Measurements from ENCODE around the gene CAMK2B.

The CAMK2B gene

GRCh38 chr7:44239361-44239760 is 86.0 kb downstream of the CAMK2B start:
- H3K9ac ChIP-seq (ENCODE audit: low read depth, low read length): no peak overlapping the region

DNA sequence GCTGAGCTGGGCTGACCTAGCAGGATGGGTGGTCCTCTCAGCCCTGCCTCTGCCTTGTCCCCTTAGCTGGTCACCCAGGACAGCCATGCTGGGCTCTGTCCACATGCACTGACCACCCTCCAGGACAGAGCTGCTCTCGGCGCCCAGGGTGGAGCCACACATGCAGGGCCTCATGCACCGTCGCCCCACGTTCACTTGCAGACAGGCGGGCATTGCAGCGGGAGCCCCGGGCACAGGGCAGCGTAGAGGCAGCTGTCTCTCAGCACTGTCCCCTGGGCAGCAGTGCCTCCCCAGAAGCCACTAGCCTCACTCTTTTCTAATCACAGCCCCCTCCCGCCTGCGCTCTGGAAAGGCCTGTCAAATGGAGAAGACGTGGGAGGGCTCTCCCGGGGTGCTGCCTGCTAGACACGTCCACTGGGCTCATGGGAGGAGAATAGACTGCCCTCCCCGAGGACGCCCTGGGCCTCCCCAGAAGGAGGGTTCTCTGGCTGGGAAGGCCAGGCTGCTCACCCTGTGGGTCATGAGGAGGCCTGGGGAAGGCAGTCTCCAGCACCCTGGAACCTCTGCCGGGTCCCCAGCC is 87.2 kb downstream of the CAMK2B start:
- Histone ChIP-seq H3K27me3 (ENCODE audit: control insufficient read depth, insufficient read depth, low read length) (peaks cover 5% of the 10 kb centered on the region), H3K36me3 (ENCODE audit: insufficient read depth, low read length) (no peaks in the 10 kb centered on the region), H3K9ac (ENCODE audit: low read depth, low read length) (no peak overlapping the region), H3K4me2 (ENCODE audit: low read length) (no peak overlapping the region), H3K9me3 (replicated peaks; ENCODE audit: low read length) (no peaks in the 10 kb centered on the region), H3K4me1 (ENCODE audit: control insufficient read depth, insufficient read depth, low read length) (peaks cover 6% of the 10 kb centered on the region), H3K4me3 (ENCODE audit: low read length) (no peak overlapping the region)

More at GRCh38 chr7:44239361-44239760, 86.0 kb downstream of the CAMK2B start:
- H3K27me3 ChIP-seq (ENCODE audit: control insufficient read depth, insufficient read depth, low read length): peaks cover 5% of the 10 kb centered on the region
- H3K4me3 ChIP-seq (ENCODE audit: low read length): no peak overlapping the region
- H3K36me3 ChIP-seq (ENCODE audit: insufficient read depth, low read length): no peaks in the 10 kb centered on the region
- no peaks in the 10 kb centered on the region for H3K9me3 ChIP-seq (replicated peaks; ENCODE audit: low read length)
- H3K4me1 ChIP-seq (ENCODE audit: control insufficient read depth, insufficient read depth, low read length): peaks cover 6% of the 10 kb centered on the region
- no peak overlapping the region for H3K4me2 ChIP-seq (ENCODE audit: low read length)

GRCh38 chr7:44237696-44238095 is 87.7 kb downstream of the CAMK2B start:
- Histone ChIP-seq H3K4me1 (ENCODE audit: control insufficient read depth, insufficient read depth, low read length) (peaks cover 6% of the 10 kb centered on the region), H3K27me3 (ENCODE audit: control insufficient read depth, insufficient read depth, low read length) (peaks cover 5% of the 10 kb centered on the region), H3K9me3 (replicated peaks; ENCODE audit: low read length) (no peaks in the 10 kb centered on the region), H3K4me2 (ENCODE audit: low read length) (no peak overlapping the region), H3K4me3 (ENCODE audit: low read length) (no peak overlapping the region), H3K9ac (ENCODE audit: low read depth, low read length) (no peak overlapping the region), H3K36me3 (ENCODE audit: insufficient read depth, low read length) (no peaks in the 10 kb centered on the region)

- Histone ChIP-seq H3K4me2 (ENCODE audit: low read length) (no peak overlapping the region), H3K27me3 (ENCODE audit: control insufficient read depth, insufficient read depth, low read length) (peaks cover 5% of the 10 kb centered on the region), H3K9ac (ENCODE audit: low read depth, low read length) (no peak overlapping the region), H3K9me3 (replicated peaks; ENCODE audit: low read length) (no peaks in the 10 kb centered on the region), H3K4me1 (ENCODE audit: control insufficient read depth, insufficient read depth, low read length) (peaks cover 6% of the 10 kb centered on the region), H3K36me3 (ENCODE audit: insufficient read depth, low read length) (no peaks in the 10 kb centered on the region), H3K4me3 (ENCODE audit: low read length) (no peak overlapping the region)
Measured at GRCh38 chr7:44236333-44236728, 89.1 kb downstream of the CAMK2B start.

GRCh38 chr7:44235582-44236332 is 89.6 kb downstream of the CAMK2B start:
- no peak overlapping the region for H3K4me3 ChIP-seq (ENCODE audit: low read length)
- H3K27me3 ChIP-seq (ENCODE audit: control insufficient read depth, insufficient read depth, low read length): peaks cover 5% of the 10 kb centered on the region
- peaks cover 6% of the 10 kb centered on the region for H3K4me1 ChIP-seq (ENCODE audit: control insufficient read depth, insufficient read depth, low read length)
- H3K4me2 ChIP-seq (ENCODE audit: low read length): no peak overlapping the region
- H3K9me3 ChIP-seq (replicated peaks; ENCODE audit: low read length): no peaks in the 10 kb centered on the region
- H3K9ac ChIP-seq (ENCODE audit: low read depth, low read length): no peak overlapping the region
- H3K36me3 ChIP-seq (ENCODE audit: insufficient read depth, low read length): no peaks in the 10 kb centered on the region

DNA sequence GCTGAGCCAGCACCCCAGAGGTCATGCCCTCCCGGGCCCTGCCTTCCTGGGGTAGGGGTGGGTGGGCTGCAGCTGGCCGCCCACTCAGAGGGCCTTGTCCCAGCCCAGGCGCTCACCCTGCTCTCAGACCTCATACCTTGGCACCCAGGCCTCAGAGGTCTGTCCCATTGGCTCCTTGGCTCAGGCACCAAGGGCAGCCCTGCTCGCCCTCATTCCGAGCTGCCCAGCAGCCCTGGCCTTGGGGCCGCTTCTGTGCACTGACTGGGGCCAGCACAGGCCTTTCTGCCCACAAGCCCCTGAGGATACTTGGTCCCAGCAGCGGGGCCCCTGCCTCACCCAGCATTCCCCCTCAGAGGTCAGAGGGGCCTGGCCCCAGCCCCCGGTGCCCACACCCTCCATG is 90.3 kb downstream of the CAMK2B start:
- Histone ChIP-seq H3K9ac (ENCODE audit: low read depth, low read length) (no peak overlapping the region), H3K9me3 (replicated peaks; ENCODE audit: low read length) (no peaks in the 10 kb centered on the region), H3K4me2 (ENCODE audit: low read length) (no peak overlapping the region), H3K36me3 (ENCODE audit: insufficient read depth, low read length) (no peaks in the 10 kb centered on the region), H3K4me3 (ENCODE audit: low read length) (no peak overlapping the region), H3K27me3 (ENCODE audit: control insufficient read depth, insufficient read depth, low read length) (peaks cover 5% of the 10 kb centered on the region), H3K4me1 (ENCODE audit: control insufficient read depth, insufficient read depth, low read length) (peaks cover 6% of the 10 kb centered on the region)

DNA sequence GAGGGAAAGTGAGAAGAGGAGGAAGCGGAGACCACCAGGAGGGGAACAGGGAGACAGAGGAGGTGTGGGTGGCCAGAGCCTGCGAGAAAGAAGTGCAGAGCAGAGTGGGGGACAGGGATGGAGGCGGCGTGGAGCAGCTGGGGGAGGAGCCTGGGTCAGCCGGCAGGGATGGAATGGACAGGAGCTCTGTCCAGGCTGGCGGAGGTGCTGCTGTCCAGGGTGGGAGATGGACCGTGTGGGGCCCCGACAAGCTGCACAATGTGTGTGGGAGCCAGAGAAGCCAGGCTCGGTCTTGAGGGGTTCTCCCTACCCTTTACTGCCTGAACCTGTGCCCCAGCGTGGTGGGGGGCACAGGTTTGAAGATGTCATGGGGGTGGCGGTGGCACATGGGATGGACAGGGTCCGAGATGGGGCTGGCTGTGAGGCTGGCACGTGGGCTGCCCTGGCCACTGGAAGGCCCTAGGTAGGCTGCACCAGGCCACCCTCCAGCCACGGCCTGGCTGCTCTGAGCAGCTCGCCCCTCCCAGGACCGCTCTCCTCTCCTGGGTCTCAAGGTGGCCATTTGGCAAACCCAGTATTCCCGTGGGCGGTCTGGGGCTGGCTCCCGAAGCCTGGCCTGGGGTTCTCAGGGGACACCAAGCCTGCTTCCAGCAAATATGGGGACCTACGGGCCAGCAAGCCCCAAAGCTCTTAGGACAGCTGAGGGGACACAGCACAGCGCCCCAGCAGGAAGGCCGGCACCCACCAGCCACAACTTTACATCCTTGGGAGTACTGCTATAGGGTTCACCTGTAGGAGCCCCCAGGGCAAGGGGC is 92.3 kb downstream of the CAMK2B start:
- Histone ChIP-seq H3K4me3 (ENCODE audit: low read length) (no peak overlapping the region), H3K9me3 (replicated peaks; ENCODE audit: low read length) (no peaks in the 10 kb centered on the region), H3K27me3 (ENCODE audit: control insufficient read depth, insufficient read depth, low read length) (no peaks in the 10 kb centered on the region), H3K4me2 (ENCODE audit: low read length) (no peak overlapping the region), H3K36me3 (ENCODE audit: insufficient read depth, low read length) (no peaks in the 10 kb centered on the region), H3K9ac (ENCODE audit: low read depth, low read length) (no peak overlapping the region), H3K4me1 (ENCODE audit: control insufficient read depth, insufficient read depth, low read length) (peaks cover 6% of the 10 kb centered on the region)

DNA sequence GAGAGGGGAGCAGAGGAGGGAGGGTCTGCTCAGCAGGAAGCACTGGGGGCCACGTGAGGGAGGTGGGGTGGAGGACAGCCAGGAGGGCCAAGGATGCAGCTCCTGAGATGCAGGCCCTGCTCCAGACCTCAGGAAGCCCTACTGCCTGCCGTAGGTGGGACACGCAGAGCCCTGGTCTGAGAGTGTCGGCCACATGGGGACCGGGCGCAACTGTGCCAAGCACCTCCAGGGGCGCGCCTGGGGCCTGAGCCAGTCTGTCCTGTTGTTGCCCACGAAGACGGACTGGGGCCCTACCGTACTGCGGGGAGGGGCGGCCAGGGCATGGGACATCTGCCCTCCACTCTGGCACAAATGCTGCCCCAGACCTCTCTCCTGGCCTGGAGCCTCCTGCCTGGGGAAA is 93.0 kb downstream of the CAMK2B start:
- Histone ChIP-seq H3K9ac (ENCODE audit: low read depth, low read length) (no peak overlapping the region), H3K36me3 (ENCODE audit: insufficient read depth, low read length) (no peaks in the 10 kb centered on the region), H3K4me1 (ENCODE audit: control insufficient read depth, insufficient read depth, low read length) (peaks cover 6% of the 10 kb centered on the region), H3K4me2 (ENCODE audit: low read length) (no peak overlapping the region), H3K27me3 (ENCODE audit: control insufficient read depth, insufficient read depth, low read length) (no peaks in the 10 kb centered on the region), H3K9me3 (replicated peaks; ENCODE audit: low read length) (no peaks in the 10 kb centered on the region), H3K4me3 (ENCODE audit: low read length) (no peak overlapping the region)

DNA sequence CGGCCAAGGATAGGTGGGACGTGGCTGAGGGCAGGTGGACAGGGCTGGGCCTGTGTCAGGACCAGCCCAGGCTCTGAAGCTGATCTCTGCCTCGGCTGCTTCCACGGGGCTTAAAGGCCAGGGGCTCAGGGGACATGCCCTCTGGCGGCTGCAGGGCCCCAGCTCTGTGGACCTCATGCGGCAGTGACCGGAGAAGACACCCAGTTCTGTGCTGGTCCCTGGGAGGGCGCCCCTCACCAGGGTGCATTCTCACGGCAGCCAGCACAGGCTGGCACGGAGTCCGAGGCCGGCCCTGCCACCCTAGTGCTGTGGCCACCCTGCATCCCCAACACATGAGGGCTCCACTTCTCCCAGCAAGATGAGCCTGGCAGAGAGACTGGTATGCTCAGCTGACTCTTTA is 94.3 kb downstream of the CAMK2B start:
- Histone ChIP-seq H3K36me3 (ENCODE audit: insufficient read depth, low read length) (no peaks in the 10 kb centered on the region), H3K4me3 (ENCODE audit: low read length) (no peak overlapping the region), H3K4me2 (ENCODE audit: low read length) (no peak overlapping the region), H3K9me3 (replicated peaks; ENCODE audit: low read length) (no peaks in the 10 kb centered on the region), H3K9ac (ENCODE audit: low read depth, low read length) (no peak overlapping the region), H3K4me1 (ENCODE audit: control insufficient read depth, insufficient read depth, low read length) (peaks cover 7% of the 10 kb centered on the region), H3K27me3 (ENCODE audit: control insufficient read depth, insufficient read depth, low read length) (peaks cover 5% of the 10 kb centered on the region)

- H3K4me3 ChIP-seq (ENCODE audit: low read length): no peak overlapping the region
- H3K4me1 ChIP-seq (ENCODE audit: control insufficient read depth, insufficient read depth, low read length): peaks cover 8% of the 10 kb centered on the region
- H3K9me3 ChIP-seq (replicated peaks; ENCODE audit: low read length): no peaks in the 10 kb centered on the region
- no peak overlapping the region for H3K9ac ChIP-seq (ENCODE audit: low read depth, low read length)
- H3K4me2 ChIP-seq (ENCODE audit: low read length): no peak overlapping the region
- no peaks in the 10 kb centered on the region for H3K36me3 ChIP-seq (ENCODE audit: insufficient read depth, low read length)
- H3K27me3 ChIP-seq (ENCODE audit: control insufficient read depth, insufficient read depth, low read length): peaks cover 12% of the 10 kb centered on the region
Measured at GRCh38 chr7:44230286-44230685, 95.1 kb downstream of the CAMK2B start.

- peaks cover 8% of the 10 kb centered on the region for H3K4me1 ChIP-seq (ENCODE audit: control insufficient read depth, insufficient read depth, low read length)
- no peak overlapping the region for H3K4me2 ChIP-seq (ENCODE audit: low read length)
- H3K9me3 ChIP-seq (replicated peaks; ENCODE audit: low read length): no peaks in the 10 kb centered on the region
- H3K36me3 ChIP-seq (ENCODE audit: insufficient read depth, low read length): no peaks in the 10 kb centered on the region
- H3K9ac ChIP-seq (ENCODE audit: low read depth, low read length): no peak overlapping the region
- H3K4me3 ChIP-seq (ENCODE audit: low read length): no peak overlapping the region
- H3K27me3 ChIP-seq (ENCODE audit: control insufficient read depth, insufficient read depth, low read length): peaks cover 18% of the 10 kb centered on the region
Measured at GRCh38 chr7:44229546-44230105, 95.8 kb downstream of the CAMK2B start.

Data from skeletal muscle satellite cell (primary cell).